GM21717 (cell line): Measurements from ENCODE around the gene ENTR1.
"Not testable (repeated sequence)": the region's sequence is repeated elsewhere in the genome, so short reads cannot be mapped to it uniquely, and the experiment has no call there.

Experiments used
- ATAC-seq: cut with Tn5 transposase; IDR thresholded peaks from one replicate; pipeline ENCODE4 v1.9.1; 2021; ENCODE audit warnings: mild to moderate bottlenecking, moderate library complexity; ENCODE audit not compliant: unreplicated experiment

The ENTR1 gene

GRCh38 chr9:136438548-136439480, 28.4 kb upstream of the ENTR1 start:
- peak; percentile 30 for ATAC-seq

GRCh38 chr9:136437839-136438547, 27.6 kb upstream of the ENTR1 start:
- no peak for ATAC-seq

- no peak for ATAC-seq
Observed at GRCh38 chr9:136437430-136437829, 27.0 kb upstream of the ENTR1 start.

GRCh38 chr9:136436055-136436634, 25.7 kb upstream of the ENTR1 start:
- ATAC-seq = no peak

GRCh38 chr9:136434580-136435169, 24.3 kb upstream of the ENTR1 start:
- no peak for ATAC-seq

GRCh38 chr9:136433849-136434579, 23.6 kb upstream of the ENTR1 start:
- no peak for ATAC-seq

- no peak for ATAC-seq
Observed at GRCh38 chr9:136433043-136433715, 22.8 kb upstream of the ENTR1 start.

DNA sequence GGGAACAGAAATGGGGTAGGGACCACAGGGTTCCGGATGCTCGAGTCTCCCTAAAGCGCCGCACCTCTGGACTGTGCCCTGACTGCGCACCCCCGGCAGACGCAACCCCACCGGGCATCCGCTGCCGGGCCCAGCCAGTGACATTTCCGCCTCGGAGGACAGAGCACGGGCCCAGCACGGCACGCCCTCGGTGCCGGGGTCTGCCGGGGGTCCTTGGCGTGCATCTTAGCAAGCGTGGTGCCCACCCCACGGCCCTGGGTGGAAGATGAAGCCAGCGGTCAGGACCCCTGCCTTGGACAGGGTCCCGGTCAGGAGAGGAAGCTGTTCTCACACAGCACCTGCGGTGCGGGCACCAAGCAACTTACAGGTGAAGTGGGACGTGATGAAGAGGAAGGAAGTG, 22.2 kb upstream of the ENTR1 start:
- no peak for ATAC-seq

DNA sequence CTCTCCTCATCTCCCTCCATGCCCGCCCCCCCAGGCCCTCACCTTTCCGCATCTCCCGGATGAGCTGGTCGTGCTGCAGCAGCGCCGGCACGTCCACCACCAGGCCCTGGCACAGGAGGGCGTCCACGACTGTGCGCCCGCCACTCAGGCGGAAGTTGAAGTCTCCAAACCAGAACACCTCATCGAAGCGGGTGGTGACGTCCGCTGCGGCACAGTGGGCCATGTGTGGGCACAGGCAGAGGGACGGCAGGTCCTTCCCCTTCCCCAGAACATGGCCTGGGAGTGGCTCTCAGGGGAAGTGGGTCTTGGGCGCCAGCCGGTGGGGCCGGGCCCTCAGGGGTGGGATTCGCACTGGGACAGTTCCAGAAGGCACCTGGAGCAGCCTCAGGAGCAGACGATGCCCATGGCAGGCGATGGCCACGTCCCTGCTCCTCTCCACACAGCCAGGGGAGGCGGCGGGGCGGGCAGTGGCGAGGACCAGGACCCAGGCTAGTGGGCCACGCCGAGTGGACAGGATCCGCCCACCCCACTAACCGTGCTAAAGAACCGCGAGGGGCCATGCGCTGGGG, 21.5 kb upstream of the ENTR1 start:
- no peak for ATAC-seq

DNA sequence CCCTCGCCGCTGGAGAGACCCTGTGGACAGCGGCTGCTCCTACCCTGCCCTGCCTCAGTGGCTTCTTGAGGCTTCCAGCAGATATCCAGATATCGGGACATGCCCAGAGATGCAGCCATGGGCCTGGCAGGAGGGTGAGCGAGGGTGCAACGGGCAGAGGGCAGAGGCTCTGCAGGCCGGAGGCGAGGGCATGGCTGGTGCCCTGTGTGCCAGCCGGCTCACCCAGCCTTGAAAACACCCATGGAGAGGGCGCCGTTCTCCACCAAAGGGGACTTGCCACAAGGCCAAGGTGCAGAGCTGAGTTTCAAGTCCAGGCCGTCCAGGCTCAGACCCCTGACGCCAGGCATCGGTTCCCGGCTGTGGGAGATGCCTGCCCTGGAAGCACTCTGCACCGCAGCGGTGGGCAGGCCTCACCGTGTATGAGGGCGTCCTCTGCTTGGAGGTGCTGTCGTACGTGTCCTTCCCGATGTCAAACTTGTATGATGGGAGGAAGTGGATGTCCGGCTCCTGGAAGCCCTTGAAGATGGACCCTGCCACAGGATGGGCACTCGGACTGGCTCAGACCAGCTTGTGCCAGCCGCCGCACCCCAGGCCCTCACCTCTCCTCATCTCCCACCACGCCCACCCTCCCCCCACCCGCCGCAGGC, 20.3 kb upstream of the ENTR1 start:
- ATAC-seq = no peak

GRCh38 chr9:136429683-136430491, 19.5 kb upstream of the ENTR1 start:
- ATAC-seq = no peak

GRCh38 chr9:136429075-136429628, 18.7 kb upstream of the ENTR1 start:
- ATAC-seq = no peak

DNA sequence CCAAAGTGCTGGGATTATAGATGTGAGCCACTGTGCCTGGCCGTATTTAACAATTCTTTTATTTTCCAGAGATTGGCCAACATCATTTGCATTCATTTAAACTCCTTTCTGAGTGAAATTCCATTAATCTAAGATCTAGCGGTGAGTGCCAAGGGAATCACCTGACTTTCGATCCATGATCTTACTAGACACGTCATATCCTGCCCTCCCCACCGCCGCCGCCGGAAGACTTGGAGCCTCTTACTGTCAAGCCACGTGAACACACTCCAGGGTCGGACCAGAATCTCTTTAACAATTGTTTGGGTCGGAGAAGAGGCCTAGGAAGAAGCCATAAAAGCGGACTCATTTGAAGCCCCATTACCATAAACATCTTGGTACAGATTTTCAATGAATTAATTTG, 16.4 kb upstream of the ENTR1 start:
- no peak for ATAC-seq

DNA sequence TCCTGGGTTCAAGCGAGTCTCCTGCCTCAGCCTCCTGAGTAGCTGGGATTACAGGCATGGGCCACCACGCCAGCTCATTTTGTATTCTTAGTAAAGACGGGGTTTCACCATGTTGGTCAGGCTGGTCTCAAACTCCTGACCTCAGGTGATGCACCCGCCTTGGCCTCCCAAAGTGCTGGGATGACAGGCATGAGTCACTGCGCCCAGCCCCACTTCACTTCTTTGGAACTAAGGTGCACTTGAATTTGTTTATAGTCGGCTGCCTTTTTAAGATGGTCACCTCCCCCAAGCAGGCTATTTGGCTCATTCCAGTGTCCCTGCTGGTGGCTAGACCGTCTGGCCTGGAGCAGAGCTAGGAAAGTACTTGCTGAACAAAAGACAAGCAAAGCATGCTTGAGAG, 15.0 kb upstream of the ENTR1 start:
- ATAC-seq = not testable (repeated sequence)

DNA sequence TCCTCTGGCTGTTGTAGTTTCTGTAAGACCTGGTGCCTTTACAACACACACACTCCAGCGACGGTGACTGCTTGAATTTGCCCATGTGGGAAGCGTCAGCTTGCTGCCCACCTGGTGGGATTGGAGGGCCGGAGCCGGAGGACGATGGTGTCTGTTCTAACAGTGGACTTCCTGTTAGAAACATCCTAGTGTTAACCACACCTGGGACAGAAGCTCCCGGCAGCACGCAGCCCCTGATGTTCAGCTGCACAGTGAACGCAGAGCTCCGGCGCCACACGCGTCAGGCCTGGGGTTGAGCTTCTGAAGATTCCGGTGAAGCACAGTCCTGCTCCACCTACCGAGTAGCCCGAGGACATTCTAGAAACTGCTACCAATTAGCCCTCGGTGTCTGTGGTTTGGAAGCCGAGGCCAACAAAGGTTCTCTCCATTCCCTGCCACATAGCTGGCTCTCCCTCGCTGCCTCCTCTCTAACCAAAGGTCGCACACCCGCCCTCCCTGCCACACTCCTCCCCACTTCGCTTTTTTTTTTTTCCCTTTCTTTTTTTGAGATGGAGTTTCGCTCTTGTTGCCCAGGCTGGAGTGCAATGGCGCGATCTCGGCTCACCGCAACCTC, 14.4 kb upstream of the ENTR1 start:
- ATAC-seq = no peak

DNA sequence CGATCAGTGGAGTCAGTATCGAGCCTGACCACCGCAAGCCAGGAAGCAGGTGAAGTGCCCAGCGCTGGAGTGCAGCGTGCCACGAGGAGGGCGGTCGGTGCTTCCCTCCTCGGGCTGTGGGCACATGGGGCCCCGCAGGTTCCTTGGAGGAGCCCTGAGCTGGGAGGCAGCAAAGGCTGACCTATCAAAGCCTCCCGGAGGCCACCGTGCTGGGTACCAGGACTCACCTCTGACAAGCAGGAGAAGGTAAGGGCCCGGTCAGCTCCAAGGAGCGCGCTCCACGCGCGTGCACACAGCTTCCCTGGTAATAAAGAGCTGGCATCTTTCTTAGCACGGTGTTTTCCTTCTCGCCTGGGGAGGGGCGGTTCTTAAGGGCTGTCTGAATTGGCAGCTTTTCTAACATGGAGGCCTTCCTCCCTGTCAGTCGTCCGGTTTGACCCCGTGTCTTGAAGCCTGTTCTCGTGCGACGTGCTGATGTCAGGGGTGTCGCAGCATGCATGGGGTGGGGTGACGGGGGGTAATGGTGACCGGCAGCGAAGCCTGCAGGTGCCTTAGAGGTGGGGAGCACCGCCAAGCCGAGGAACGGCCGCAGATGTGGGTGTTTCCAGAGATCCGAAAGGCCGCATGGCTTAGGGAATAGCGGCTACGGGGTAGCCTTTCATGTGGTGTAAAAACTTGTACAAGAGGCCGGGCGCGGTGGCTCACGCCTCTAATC, 13.2 kb upstream of the ENTR1 start:
- no peak for ATAC-seq

- no peak for ATAC-seq
Observed at GRCh38 chr9:136422876-136423275, 12.5 kb upstream of the ENTR1 start.
